Gastroesophageal sphincter (tissue), 4 donors: Measurements from ENCODE around the gene THSD1. TPM values are rescaled to one million over a fixed set of nuclear protein-coding genes. Genes with fewer than 3 reads are reported as not detected.

Experiments
- ATAC-seq: fragments of 150-250 bp; one replicate; pipeline ENCODE4 v1.9.1; 2016; ENCODE audit warnings: mild to moderate bottlenecking, moderate library complexity
- H3K27ac ChIP-seq, 4 donors: fragments of 200-600 bp; sonication (generic) in 3 of 4; 1 replicate in 3 of 4; 2 replicates in 1 of 4; pipeline ENCODE4 v1.5.1; 2016 to 2019
- H3K27me3 ChIP-seq: fragments of 200-600 bp; sonication (generic); one replicate; pipeline ENCODE4 v1.5.1; 2019
- H3K36me3 ChIP-seq, 2 donors: fragments of 200-600 bp; sonication (generic); one replicate each; pipeline ENCODE4 v1.5.1; 2019; ENCODE audit warnings: control low read depth in 1 of 2
- H3K4me1 ChIP-seq, 3 donors: fragments of 200-600 bp; sonication (generic); 1 replicate in 2 of 3; 2 replicates in 1 of 3; pipeline ENCODE4 v1.5.1; 2016 to 2019; ENCODE audit warnings: control low read depth in 2 of 3
- H3K4me3 ChIP-seq, 2 donors: fragments of 200-600 bp; sonication (generic); one replicate each; pipeline ENCODE4 v1.5.1; 2019; ENCODE audit warnings: mild to moderate bottlenecking in 1 of 2, moderate library complexity in 1 of 2
- H3K9me3 ChIP-seq, 3 donors: fragments of 200-600 bp; sonication (generic); one replicate each; pipeline ENCODE4 v1.5.1; 2017 to 2019; ENCODE audit warnings: control low read depth in 2 of 3
- CTCF ChIP-seq, 4 experiments: fragments of 200-600 bp in 2 of 4; fragments of 450-650 bp in 2 of 4; sonication (generic) in 1 of 4; IDR thresholded peaks; one replicate each; pipeline ENCODE4 v1.5.1; 2017 to 2019; ENCODE audit warnings: antibody characterized with exemption in 4 of 4, mild to moderate bottlenecking in 2 of 4, moderate library complexity in 2 of 4
- EP300 ChIP-seq: sonication (generic); formaldehyde crosslinking; IDR thresholded peaks from one replicate; pipeline ENCODE4 v1.6.1; 2017; ENCODE audit warnings: antibody characterized with exemption, mild to moderate bottlenecking
- POLR2A ChIP-seq, 2 donors: fragments of 450-650 bp; IDR thresholded peaks; one replicate each; pipeline ENCODE4 v1.6.1; 2017; ENCODE audit warnings: antibody characterized with exemption in 2 of 2, mild to moderate bottlenecking in 2 of 2, moderate library complexity in 1 of 2
- POLR2AphosphoS5 ChIP-seq: sonication (generic); formaldehyde crosslinking; IDR thresholded peaks from one replicate; pipeline ENCODE4 v1.6.1; 2017; ENCODE audit warnings: antibody characterized with exemption
- WGBS, 2 donors: methylation state at CpG; one replicate each; pipeline ENCODE4 v1.1.5; 2018; ENCODE audit warnings: low coverage in 1 of 2; 5-methylcytosine and 5-hydroxymethylcytosine counted together
- total RNA-seq, 4 donors: library from RNA; depleted of rRNA; stranded (reverse); fragments of >200 nt; gene quantifications; one replicate each; pipeline ENCODE4 v1.1.0, GENCODE V29; 2016

The THSD1 gene
- total RNA-seq, 4 donors from 2014 or later = 3.9 to 8.9 (median 6.2) TPM

- TF ChIP-seq POLR2A (IDR thresholded peaks at IDR 0.05) (no peak), CTCF (IDR thresholded peaks at IDR 0.05) (no peak), EP300 (no peak), POLR2AphosphoS5 (no peak)
- ATAC-seq = no peak
- no peaks in the 10 kb centered on the region for H3K4me1 ChIP-seq
- peaks cover 0 to 93% of the 10 kb centered on the region in 2 donors for H3K36me3 ChIP-seq
- no peak overlapping the region for H3K27ac ChIP-seq
- H3K27me3 ChIP-seq = no peaks in the 10 kb centered on the region
- H3K9me3 ChIP-seq = no peaks in the 10 kb centered on the region
- 77 to 85% methylated on average over 2 of the region's 2 CpGs for WGBS, 2 donors
- no peak overlapping the region for H3K4me3 ChIP-seq
Measured at GRCh38 chr13:52428295-52428694, 22.3 kb upstream of the THSD1 start.

DNA sequence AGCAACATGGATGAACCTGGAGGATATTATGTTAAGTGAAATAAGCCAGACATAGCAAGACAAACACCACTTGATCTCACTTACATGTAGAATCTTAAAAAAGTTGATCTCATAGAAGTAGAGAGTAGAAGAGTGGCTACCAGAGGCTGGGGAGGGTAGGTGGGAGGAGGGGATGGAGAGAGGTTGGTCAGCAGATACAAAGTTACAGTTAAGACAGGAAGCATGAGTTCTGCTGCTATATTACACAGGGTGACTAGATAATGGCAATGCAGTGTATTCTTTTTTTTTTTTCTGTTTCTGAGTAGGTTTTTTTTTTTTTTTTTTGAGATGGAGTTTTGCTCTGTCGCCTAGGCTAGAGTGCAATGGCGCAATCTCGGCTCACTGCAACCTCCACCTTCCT is 15.2 kb upstream of the THSD1 start:
- ATAC-seq = no peak
- peaks cover 0 to 97% of the 10 kb centered on the region in 2 donors for H3K36me3 ChIP-seq
- 96 to 100% methylated on average over 3 of the region's 3 CpGs for WGBS, 2 donors

DNA sequence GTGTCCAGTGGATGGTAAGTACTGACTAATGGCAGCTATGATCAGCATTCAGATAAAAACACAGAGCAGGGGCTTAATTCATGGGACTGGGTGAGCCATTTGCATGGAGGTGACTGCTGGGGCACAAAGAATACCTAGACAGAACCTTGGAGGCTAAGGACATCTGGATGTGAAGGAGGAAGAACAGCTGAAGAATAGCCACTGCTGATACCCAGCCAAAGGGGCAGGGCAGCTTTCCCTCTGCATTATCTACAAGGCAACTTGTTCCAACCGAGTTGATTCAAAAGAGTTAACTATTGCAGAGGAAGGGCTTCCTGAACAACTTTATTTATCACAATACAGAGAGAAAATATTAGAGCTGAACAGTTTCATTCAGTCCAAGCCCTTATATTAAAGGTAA is 13.1 kb upstream of the THSD1 start:
- Histone ChIP-seq H3K4me1 (no peaks in the 10 kb centered on the region), H3K9me3 (no peaks in the 10 kb centered on the region), H3K36me3 (peaks cover 0 to 98% of the 10 kb centered on the region in 2 donors), H3K27ac (no peak overlapping the region), H3K27me3 (no peaks in the 10 kb centered on the region), H3K4me3 (no peak overlapping the region)
- 17 to 57% methylated on average over 1 of the region's 1 CpG for WGBS, 2 donors
- no peak for ATAC-seq
- TF ChIP-seq POLR2A (IDR thresholded peaks at IDR 0.05) (no peak), POLR2AphosphoS5 (no peak), CTCF (IDR thresholded peaks at IDR 0.05) (no peak), EP300 (no peak)

More for the DNA sequence above, 15.2 kb upstream of the THSD1 start:
- no peak for TF ChIP-seq EP300
- TF ChIP-seq POLR2AphosphoS5 = no peak
- no peak for TF ChIP-seq CTCF (IDR thresholded peaks at IDR 0.05)
- TF ChIP-seq POLR2A (IDR thresholded peaks at IDR 0.05) = no peak
- no peak overlapping the region for H3K27ac ChIP-seq
- H3K9me3 ChIP-seq = no peaks in the 10 kb centered on the region
- H3K4me3 ChIP-seq = no peak overlapping the region
- no peaks in the 10 kb centered on the region for H3K27me3 ChIP-seq
- H3K4me1 ChIP-seq = no peaks in the 10 kb centered on the region

DNA sequence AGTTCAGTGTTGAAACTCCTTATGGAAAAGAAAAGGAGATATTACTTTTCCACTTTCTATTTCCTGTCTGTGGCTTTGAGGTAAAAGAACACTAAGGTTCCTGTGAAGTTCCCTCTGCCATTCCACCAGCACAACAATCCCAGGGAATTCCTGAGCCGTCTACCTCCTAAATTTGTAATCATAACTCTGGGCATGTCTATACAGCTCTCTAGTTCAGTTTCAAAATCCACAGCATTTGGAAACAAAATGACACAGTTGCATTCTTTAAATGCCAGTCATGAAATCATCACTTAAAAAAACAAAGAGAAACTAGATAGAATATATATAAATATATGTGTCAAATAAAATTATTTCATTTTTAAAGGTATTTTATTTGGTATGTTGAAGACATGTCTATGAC is 9.0 kb upstream of the THSD1 start:
- H3K27ac ChIP-seq = no peak overlapping the region
- TF ChIP-seq CTCF (IDR thresholded peaks at IDR 0.05) (no peak), POLR2A (IDR thresholded peaks at IDR 0.05) (no peak), POLR2AphosphoS5 (no peak), EP300 (no peak)
- no peak overlapping the region for H3K4me3 ChIP-seq
- no peaks in the 10 kb centered on the region for H3K27me3 ChIP-seq
- peaks cover 0 to 94% of the 10 kb centered on the region in 2 donors for H3K36me3 ChIP-seq
- no peak for ATAC-seq
- no peaks in the 10 kb centered on the region for H3K4me1 ChIP-seq
- 43 to 54% methylated on average over 1 of the region's 1 CpG for WGBS, 2 donors
- no peaks in the 10 kb centered on the region for H3K9me3 ChIP-seq

GRCh38 chr13:52414051-52414450 is 8.1 kb upstream of the THSD1 start:
- Histone ChIP-seq H3K27me3 (no peaks in the 10 kb centered on the region), H3K4me3 (no peak overlapping the region), H3K9me3 (no peaks in the 10 kb centered on the region), H3K4me1 (no peaks in the 10 kb centered on the region), H3K27ac (no peak overlapping the region), H3K36me3 (peaks cover 0 to 93% of the 10 kb centered on the region in 2 donors)
- TF ChIP-seq POLR2AphosphoS5 (no peak), CTCF (IDR thresholded peaks at IDR 0.05) (no peak)
- peak; percentile 19 for ATAC-seq
- 83 to 93% methylated on average over 1 of the region's 1 CpG for WGBS, 2 donors
